Smooth muscle cell (in vitro differentiated cells): ENCODE measurements around the gene UBAP1. TPM values are rescaled to one million over a fixed set of nuclear protein-coding genes. Genes with fewer than 3 reads are reported as not detected.

Source experiments
- DNase-seq: peaks from one replicate; lab custom pipeline; 2025; ENCODE audit not compliant: unreplicated experiment; lab: John Stamatoyannopoulos, UW
- H2AFZ ChIP-seq: fragments of 200-600 bp; sonication (generic); 2 replicates; pipeline ENCODE4 v1.6.0; 2016; ENCODE audit warnings: antibody characterized with exemption, low read depth, mild to moderate bottlenecking
- H3F3A ChIP-seq: fragments of 200-600 bp; sonication (generic); 2 replicates; pipeline ENCODE4 v1.6.0; 2017; ENCODE audit warnings: antibody characterized with exemption, low read depth
- H3K27ac ChIP-seq: fragments of 200-600 bp; sonication (generic); 2 replicates; pipeline ENCODE4 v1.5.1; 2016; ENCODE audit warnings: low read depth, mild to moderate bottlenecking
- H3K27me3 ChIP-seq: fragments of 200-600 bp; sonication (generic); 2 replicates; pipeline ENCODE4 v1.6.1; 2016; ENCODE audit warnings: low read depth, mild to moderate bottlenecking
- H3K36me3 ChIP-seq: fragments of 200-600 bp; sonication (generic); 2 replicates; pipeline ENCODE4 v1.5.1; 2016; ENCODE audit warnings: low read depth
- H3K4me1 ChIP-seq: fragments of 200-600 bp; sonication (generic); 2 replicates; pipeline ENCODE4 v1.5.1; 2016; ENCODE audit warnings: low read depth
- H3K4me2 ChIP-seq: fragments of 200-600 bp; sonication (generic); 2 replicates; pipeline ENCODE4 v1.6.0; 2016; ENCODE audit warnings: mild to moderate bottlenecking
- H3K4me3 ChIP-seq: fragments of 200-600 bp; sonication (generic); 2 replicates; pipeline ENCODE4 v1.5.1; 2016; ENCODE audit warnings: mild to moderate bottlenecking
- H3K79me2 ChIP-seq: fragments of 200-600 bp; sonication (generic); 2 replicates; pipeline ENCODE4 v1.6.0; 2016; ENCODE audit warnings: low read depth, mild to moderate bottlenecking
- H3K9ac ChIP-seq: fragments of 200-600 bp; sonication (generic); 2 replicates; pipeline ENCODE4 v1.6.0; 2016; ENCODE audit warnings: low read depth
- H3K9me3 ChIP-seq: fragments of 200-600 bp; sonication (generic); replicated peaks from 2 replicates; pipeline ENCODE4 v1.5.1; 2016; ENCODE audit warnings: low read depth
- H4K20me1 ChIP-seq: fragments of 200-600 bp; sonication (generic); 2 replicates; pipeline ENCODE4 v1.6.0; 2016; ENCODE audit warnings: low read depth
- CTCF ChIP-seq: fragments of 200-600 bp; sonication (generic); IDR thresholded peaks from 2 replicates; pipeline ENCODE4 v1.5.1; 2017; ENCODE audit warnings: borderline replicate concordance, mild to moderate bottlenecking, antibody characterized with exemption; ENCODE audit not compliant: insufficient read depth, poor library complexity, severe bottlenecking
- WGBS: methylation state at CpG from one replicate; pipeline ENCODE4 v1.1.7; 2016; ENCODE audit warnings: low lambda C conversion rate; 5-methylcytosine and 5-hydroxymethylcytosine counted together
- polyA plus RNA-seq: library from polyadenylated mRNA; unstranded; fragments of >200 nt; fragmentation: Nextera tagmentation; extraction: Ambion mirVana; gene quantifications from 2 replicates; pipeline ENCODE4 v1.2.1, GENCODE V29; 2016
- total RNA-seq: library from RNA; depleted of rRNA; stranded (reverse); fragments of >200 nt; gene quantifications from 2 replicates; pipeline ENCODE4 v1.2.3, GENCODE V29; 2014

The UBAP1 gene
- total and polyA plus RNA-seq, 2 experiments from 2014 or later = 45.0 to 49.9 TPM

- Histone ChIP-seq H3K27me3 (no peaks in the 10 kb centered on the region), H4K20me1 (no peaks in the 10 kb centered on the region), H3K27ac (no peak overlapping the region), H3K4me3 (no peak overlapping the region), H3K4me1 (no peaks in the 10 kb centered on the region), H3K9ac (no peak overlapping the region), H3K9me3 (no peaks in the 10 kb centered on the region), H2AFZ (no peak overlapping the region), H3K79me2 (no peaks in the 10 kb centered on the region), H3K36me3 (no peaks in the 10 kb centered on the region), H3K4me2 (no peak overlapping the region), H3F3A (no peaks in the 10 kb centered on the region)
- no peak for DNase-seq
- no peak for TF ChIP-seq CTCF
- 91% methylated on average over 3 of the region's 3 CpGs for WGBS
These were observed 97.9 kb downstream of the UBAP1 start for GRCh38 chr9:34276772-34277171.

GRCh38 chr9:34279411-34279810 is 100.6 kb downstream of the UBAP1 start:
- no peaks in the 10 kb centered on the region for H3K79me2 ChIP-seq
- no peak for TF ChIP-seq CTCF
- WGBS = 94% methylated on average over 3 of the region's 3 CpGs
- H3F3A ChIP-seq = no peaks in the 10 kb centered on the region
- no peaks in the 10 kb centered on the region for H3K27me3 ChIP-seq
- no peaks in the 10 kb centered on the region for H4K20me1 ChIP-seq
- no peak overlapping the region for H3K4me3 ChIP-seq
- no peak overlapping the region for H3K4me2 ChIP-seq
- DNase-seq = no peak
- H3K4me1 ChIP-seq = no peaks in the 10 kb centered on the region
- H3K36me3 ChIP-seq = no peaks in the 10 kb centered on the region
- no peak overlapping the region for H3K9ac ChIP-seq
- H3K9me3 ChIP-seq = no peaks in the 10 kb centered on the region
- H3K27ac ChIP-seq = no peak overlapping the region
- no peak overlapping the region for H2AFZ ChIP-seq

GRCh38 chr9:34282096-34282495 is 103.3 kb downstream of the UBAP1 start:
- Histone ChIP-seq H2AFZ (no peak overlapping the region), H3K27ac (no peak overlapping the region), H3K79me2 (no peaks in the 10 kb centered on the region), H3K4me3 (no peak overlapping the region), H3K9me3 (no peaks in the 10 kb centered on the region), H3K36me3 (no peaks in the 10 kb centered on the region), H3K4me2 (no peak overlapping the region), H3K27me3 (no peaks in the 10 kb centered on the region), H3F3A (no peaks in the 10 kb centered on the region), H4K20me1 (no peaks in the 10 kb centered on the region), H3K4me1 (no peaks in the 10 kb centered on the region), H3K9ac (no peak overlapping the region)
- no peak for TF ChIP-seq CTCF
- 96% methylated on average over 1 of the region's 1 CpG for WGBS
- DNase-seq = no peak

GRCh38 chr9:34289159-34289558 is 110.3 kb downstream of the UBAP1 start:
- Histone ChIP-seq H3K9ac (no peak overlapping the region), H3K4me1 (peaks cover 8% of the 10 kb centered on the region), H3K79me2 (no peaks in the 10 kb centered on the region), H3K4me2 (no peak overlapping the region), H3K27me3 (no peaks in the 10 kb centered on the region), H3K36me3 (no peaks in the 10 kb centered on the region), H4K20me1 (no peaks in the 10 kb centered on the region), H3K4me3 (no peak overlapping the region), H3F3A (no peaks in the 10 kb centered on the region), H3K9me3 (no peaks in the 10 kb centered on the region), H2AFZ (no peak overlapping the region), H3K27ac (no peak overlapping the region)
- DNase-seq = no peak
- 84% methylated on average over 2 of the region's 2 CpGs for WGBS
- TF ChIP-seq CTCF = no peak
